Activated CD4-positive, alpha-beta T cell treated with anti-CD3 and anti-CD28 coated beads for 24 hours (primary cell): ENCODE measurements around the gene HEG1.
A peak's percentile ranks its signal among the peaks of the same experiment; 100 is the strongest.
"Not testable (repeated sequence)": the region's sequence is repeated elsewhere in the genome, so short reads cannot be mapped to it uniquely, and the experiment has no call there.

Experiments used
- DNase-seq, 2 donors: peaks; one replicate each; pipeline ENCODE4 v3.0.0-alpha.2; 2020; ENCODE audit warnings: low read depth in 2 of 2

Gene HEG1, protein sequence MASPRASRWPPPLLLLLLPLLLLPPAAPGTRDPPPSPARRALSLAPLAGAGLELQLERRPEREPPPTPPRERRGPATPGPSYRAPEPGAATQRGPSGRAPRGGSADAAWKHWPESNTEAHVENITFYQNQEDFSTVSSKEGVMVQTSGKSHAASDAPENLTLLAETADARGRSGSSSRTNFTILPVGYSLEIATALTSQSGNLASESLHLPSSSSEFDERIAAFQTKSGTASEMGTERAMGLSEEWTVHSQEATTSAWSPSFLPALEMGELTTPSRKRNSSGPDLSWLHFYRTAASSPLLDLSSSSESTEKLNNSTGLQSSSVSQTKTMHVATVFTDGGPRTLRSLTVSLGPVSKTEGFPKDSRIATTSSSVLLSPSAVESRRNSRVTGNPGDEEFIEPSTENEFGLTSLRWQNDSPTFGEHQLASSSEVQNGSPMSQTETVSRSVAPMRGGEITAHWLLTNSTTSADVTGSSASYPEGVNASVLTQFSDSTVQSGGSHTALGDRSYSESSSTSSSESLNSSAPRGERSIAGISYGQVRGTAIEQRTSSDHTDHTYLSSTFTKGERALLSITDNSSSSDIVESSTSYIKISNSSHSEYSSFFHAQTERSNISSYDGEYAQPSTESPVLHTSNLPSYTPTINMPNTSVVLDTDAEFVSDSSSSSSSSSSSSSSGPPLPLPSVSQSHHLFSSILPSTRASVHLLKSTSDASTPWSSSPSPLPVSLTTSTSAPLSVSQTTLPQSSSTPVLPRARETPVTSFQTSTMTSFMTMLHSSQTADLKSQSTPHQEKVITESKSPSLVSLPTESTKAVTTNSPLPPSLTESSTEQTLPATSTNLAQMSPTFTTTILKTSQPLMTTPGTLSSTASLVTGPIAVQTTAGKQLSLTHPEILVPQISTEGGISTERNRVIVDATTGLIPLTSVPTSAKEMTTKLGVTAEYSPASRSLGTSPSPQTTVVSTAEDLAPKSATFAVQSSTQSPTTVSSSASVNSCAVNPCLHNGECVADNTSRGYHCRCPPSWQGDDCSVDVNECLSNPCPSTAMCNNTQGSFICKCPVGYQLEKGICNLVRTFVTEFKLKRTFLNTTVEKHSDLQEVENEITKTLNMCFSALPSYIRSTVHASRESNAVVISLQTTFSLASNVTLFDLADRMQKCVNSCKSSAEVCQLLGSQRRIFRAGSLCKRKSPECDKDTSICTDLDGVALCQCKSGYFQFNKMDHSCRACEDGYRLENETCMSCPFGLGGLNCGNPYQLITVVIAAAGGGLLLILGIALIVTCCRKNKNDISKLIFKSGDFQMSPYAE (N-terminal part only)

DNA sequence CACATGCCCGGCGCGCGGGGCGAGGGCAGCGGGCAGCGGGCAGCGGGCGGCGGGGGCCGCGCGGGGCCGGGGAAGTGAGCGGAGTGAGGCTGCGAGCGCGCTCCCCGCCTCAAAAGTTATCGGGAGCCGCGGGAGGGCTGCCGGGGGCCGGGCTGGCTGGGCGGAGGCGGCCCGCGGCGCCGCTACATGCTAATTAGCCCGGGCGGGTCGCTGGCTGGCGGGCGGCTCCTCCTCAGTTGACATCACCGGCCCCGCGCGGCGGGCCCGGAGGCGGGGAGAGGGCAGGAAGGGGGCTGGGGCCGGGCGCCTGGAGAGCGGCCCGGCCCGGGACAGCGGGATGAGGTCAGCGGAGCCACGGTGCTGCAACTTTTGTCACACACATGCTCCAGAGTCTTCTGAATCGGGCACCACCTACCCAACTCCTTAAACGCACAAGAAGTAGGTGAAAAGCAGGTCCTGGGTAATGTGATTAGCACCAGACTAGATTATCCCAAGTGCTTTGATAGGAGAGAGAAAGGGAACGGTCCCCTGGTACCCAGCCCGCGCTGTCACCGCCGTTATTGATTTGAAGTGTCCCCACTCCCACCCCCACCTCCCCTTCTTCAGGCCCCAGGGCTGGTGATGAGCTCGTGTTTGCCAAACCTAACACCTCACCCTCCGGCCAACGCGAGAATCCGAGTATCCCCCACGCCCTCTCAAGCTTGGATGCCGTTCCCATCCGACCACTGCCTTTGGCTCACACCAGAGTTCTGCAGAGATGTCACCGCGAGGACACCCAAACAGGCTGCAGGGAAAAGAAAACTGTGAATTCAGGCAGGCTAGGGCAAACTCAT is at the start of gene HEG1:
HEG1 (minus strand) TSS at position 85 of the 833 bp plus-strand sequence. CDS start 107 bp downstream, outside the sequence.
- peak; percentile 50 to 51 for DNase-seq

DNA sequence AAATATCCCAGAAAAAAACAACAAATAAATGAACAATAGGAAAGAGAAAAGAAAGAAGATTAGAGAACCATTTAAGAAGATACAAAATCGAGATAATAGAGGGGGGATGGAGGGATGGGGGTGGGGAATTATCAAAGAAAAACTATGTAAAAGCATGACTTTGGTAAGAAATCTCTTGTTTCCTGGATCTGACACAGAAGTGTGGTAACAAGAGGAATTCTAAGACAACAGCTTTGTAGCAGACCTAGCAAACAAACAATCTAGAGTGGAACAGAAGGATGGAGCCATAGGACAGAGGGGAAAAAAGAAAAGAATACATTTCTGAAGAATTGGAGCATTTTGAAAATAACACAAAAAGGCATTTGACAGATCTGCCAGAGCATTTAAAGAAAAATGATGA is 49.3 kb upstream of the HEG1 start:
- no peak for DNase-seq

DNA sequence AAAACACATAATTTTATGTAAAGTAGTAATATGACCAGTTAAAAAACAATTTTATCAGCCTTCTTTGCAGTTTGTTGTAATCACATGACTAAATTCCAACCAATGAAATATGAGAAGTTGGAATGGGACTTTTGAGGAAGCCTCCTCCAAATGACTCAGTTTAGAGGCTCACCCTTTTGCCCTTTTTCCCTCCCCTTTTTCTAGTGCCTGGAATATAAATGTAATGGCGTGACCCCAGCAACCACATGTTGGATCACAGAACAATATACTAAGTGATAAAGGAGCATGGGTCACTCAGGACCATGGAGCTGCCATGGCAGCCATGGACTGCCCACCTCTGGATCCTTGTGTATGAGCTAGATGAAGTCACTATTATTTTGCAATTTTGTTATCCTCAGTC is 48.8 kb upstream of the HEG1 start:
- DNase-seq = no peak

DNA sequence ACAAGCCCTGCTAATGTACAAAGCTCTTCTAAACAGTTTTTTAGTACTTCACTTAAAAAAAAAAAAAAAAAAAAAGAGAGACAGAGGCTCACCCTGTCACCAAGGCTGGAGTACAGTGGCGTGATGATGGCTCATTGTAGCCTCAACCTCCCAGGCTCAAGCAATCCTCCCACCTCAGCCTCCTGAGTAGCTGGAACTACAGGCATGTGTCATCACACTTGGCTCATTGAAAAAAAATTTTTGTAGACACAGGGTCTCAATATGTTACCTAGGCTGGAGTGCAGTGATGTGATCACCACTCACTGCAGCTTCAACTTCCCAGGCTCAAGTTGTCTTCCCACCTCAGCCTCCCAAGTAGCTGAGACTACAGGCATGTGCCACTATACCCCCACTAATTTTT is 47.6 kb upstream of the HEG1 start:
- DNase-seq = no peak

GRCh38 chr3:125102470-125102869 is 46.7 kb upstream of the HEG1 start:
- no peak for DNase-seq

- no peak for DNase-seq
These were observed 43.0 kb upstream of the HEG1 start for GRCh38 chr3:125098611-125099291.

DNA sequence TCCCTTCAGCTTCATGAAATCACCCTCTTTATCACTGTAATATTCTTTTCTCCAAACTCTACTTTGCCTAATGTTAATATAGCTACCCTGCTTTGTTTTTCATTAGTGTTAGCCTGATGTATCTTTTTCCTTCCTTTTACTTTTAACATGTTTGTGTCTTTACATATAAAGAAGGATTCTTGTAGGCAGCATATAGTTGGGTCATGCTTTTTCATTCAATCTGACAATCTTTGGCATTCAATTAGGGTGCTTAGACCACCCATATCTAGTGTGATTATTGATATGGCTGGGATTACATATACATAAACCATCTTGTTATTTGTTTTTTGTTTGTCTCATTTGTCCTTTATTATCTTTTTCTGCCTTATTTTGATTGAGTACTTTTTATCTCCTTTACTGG is 34.9 kb upstream of the HEG1 start:
- no peak for DNase-seq

GRCh38 chr3:125087768-125088391 is 32.1 kb upstream of the HEG1 start:
- DNase-seq = no peak

DNA sequence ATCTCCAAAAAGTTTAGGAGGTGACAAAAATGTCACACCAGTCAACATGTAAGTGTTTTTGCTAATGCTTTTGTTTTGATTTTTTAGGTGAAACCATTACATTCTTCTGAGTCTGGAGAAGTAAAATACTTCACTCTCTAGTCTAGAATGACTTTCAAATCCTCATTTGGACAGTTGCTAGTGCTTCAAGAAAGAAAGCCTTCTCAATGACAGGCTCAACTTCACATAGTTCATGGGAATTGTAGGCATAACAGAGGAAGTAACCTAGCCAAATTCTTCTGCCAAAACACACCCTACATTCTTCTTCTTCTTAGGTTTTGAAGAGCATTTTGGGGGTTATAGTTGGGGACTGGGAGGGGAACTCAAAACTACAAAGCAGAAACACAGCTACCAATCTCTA is 29.4 kb upstream of the HEG1 start:
- no peak for DNase-seq

- DNase-seq = no peak
These were observed 28.0 kb upstream of the HEG1 start for GRCh38 chr3:125083776-125084175.

DNA sequence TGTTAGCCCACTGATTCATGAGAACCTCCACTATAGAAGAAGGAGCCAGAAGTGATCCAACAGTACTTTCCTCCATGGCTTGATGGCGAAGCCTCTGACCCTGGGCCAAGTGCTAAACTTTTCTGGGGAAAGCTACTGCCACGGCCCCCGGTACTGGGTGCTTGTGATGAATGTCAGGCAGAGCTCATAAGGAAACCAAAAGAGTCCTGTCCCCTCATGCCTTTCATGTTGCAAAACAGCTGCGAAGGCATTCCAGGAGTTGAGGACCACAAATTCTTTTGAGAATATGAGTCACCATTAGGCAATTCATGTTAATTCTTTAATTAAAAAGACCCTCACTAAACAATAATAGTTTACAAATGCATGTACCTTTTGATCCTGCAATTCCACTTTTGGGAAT is 26.5 kb upstream of the HEG1 start:
- not testable (repeated sequence) for DNase-seq

DNA sequence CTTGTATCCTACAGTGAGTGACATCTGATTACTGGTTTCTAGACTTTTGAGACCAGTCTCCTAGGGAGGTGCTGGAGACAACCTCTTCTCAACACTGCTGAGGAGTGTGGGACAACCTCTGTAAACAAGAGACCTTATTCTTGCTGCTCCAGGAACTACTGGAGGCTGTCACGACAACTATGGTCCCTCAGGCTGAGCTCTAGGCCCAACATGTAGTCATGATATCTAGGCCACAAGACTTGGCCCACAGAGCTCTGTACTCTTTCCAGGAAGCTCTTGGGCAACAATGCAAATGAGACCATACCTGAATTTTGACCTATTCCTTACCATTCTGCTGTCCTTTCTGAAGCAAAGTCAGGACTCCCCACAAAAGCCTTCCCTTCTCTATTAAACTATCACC is 24.3 kb upstream of the HEG1 start:
- DNase-seq = no peak

DNA sequence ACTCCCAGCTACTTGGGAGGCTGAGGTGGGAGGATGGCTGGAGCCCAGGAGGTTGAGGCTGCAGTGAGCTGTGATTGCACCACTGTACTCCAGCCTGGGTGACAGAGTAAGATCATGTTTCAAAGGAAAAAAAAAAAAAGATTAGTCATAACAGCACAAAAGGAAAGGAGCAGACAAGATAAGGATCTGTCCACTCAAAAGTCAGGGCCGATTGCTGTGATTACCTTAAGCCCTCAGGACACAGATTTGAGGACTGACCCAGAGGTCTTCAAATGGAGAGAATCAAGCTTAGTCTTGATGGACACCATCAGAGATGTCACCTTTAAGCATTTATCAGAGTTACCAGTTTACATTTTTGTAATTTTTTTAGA is 23.9 kb upstream of the HEG1 start:
- DNase-seq = no peak

- DNase-seq = no peak
These were observed 23.3 kb upstream of the HEG1 start for GRCh38 chr3:125078951-125079674.

DNA sequence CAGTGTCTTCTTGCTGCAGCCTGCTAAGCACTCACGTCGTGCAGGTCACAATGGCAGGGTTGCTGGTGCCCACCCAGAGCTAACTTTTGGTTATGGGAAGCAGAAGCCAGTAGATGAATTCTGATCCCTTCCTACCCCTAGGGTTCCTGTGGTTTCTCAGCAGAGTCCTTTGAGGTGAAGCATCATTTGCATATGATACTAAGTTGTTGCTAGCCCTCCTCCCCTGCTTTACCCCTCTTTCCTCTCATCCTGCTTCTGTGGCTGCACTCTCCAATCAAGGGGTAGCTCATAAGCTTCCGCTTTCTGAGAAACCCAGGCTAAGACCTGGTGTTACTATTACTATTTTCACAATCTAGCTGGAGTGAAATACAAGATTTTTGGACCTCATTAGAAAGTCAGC is 22.1 kb upstream of the HEG1 start:
- DNase-seq = no peak

GRCh38 chr3:125076464-125076863 is 20.7 kb upstream of the HEG1 start:
- DNase-seq = no peak

- no peak for DNase-seq
These were observed 19.9 kb upstream of the HEG1 start for GRCh38 chr3:125075738-125076137.

DNA sequence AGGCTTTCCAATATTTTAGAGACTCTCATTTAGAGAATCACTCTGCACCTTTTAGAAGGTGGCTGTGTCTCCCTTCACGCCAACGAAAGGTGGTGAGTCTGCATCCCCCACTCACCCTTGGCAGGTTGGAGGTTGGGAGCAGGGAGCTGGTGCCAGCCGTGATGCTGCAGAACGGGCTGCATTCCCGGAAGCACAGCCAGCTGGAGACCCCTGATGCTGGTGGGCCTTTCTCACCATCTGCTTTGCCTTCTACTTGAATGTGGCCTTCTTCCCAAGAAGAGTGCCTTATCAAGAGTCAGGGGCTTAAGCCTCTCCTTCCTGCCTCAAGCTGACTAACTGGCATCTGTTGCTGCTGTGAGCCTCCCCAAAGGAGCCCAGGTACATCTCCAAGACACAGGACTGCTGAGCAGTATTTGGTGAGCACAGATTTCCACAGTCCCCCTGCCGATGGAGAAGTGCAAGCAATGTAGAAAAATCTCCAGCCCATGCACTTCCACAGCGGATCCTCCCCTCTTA is 17.7 kb upstream of the HEG1 start:
- no peak for DNase-seq

- DNase-seq = no peak
These were observed 17.1 kb upstream of the HEG1 start for GRCh38 chr3:125072749-125073389.
